HG03045 (cell line): Measurements from ENCODE around the gene PSMG3.

Experiments
- ATAC-seq: cut with Tn5 transposase; IDR thresholded peaks from one replicate; pipeline ENCODE4 v1.9.1; 2021; ENCODE audit warnings: mild to moderate bottlenecking, moderate library complexity; ENCODE audit not compliant: unreplicated experiment

Gene PSMG3

GRCh38 chr7:1546909-1547776 lies 22.7 kb downstream of the PSMG3 start:
- no peak for ATAC-seq

GRCh38 chr7:1546274-1546908 lies 23.4 kb downstream of the PSMG3 start:
- no peak for ATAC-seq

- no peak for ATAC-seq
Measured at GRCh38 chr7:1545417-1546246, 24.2 kb downstream of the PSMG3 start.

GRCh38 chr7:1544896-1545416 lies 24.9 kb downstream of the PSMG3 start:
- ATAC-seq: no peak

- ATAC-seq: no peak
Measured at GRCh38 chr7:1544178-1544895, 25.5 kb downstream of the PSMG3 start.

- ATAC-seq: no peak
Measured at GRCh38 chr7:1543826-1544177, 26.0 kb downstream of the PSMG3 start.

GRCh38 chr7:1542841-1543747 lies 26.7 kb downstream of the PSMG3 start:
- ATAC-seq: no peak

- no peak for ATAC-seq
Measured at GRCh38 chr7:1542329-1542728, 27.5 kb downstream of the PSMG3 start.

- ATAC-seq: no peak
Measured at GRCh38 chr7:1541431-1542162, 28.2 kb downstream of the PSMG3 start.

GRCh38 chr7:1540776-1541271 lies 29.0 kb downstream of the PSMG3 start:
- no peak for ATAC-seq

GRCh38 chr7:1539882-1540775 lies 29.7 kb downstream of the PSMG3 start:
- ATAC-seq: no peak

- no peak for ATAC-seq
Measured at GRCh38 chr7:1539181-1539881, 30.5 kb downstream of the PSMG3 start.

- ATAC-seq: no peak
Measured at GRCh38 chr7:1538544-1539180, 31.2 kb downstream of the PSMG3 start.

GRCh38 chr7:1537535-1538412 lies 32.1 kb downstream of the PSMG3 start:
- ATAC-seq: no peak

- ATAC-seq: no peak
Measured at GRCh38 chr7:1536743-1537534, 32.9 kb downstream of the PSMG3 start.
